B cell (primary cell): Measurements from ENCODE around the gene TINAGL1.

Source experiments
- EZH2 ChIP-seq: IDR thresholded peaks from 2 replicates; pipeline ENCODE4 v1.6.1; 2012; ENCODE audit warnings: borderline replicate concordance, low read depth, mild to moderate bottlenecking, moderate library complexity, low read length; ENCODE audit not compliant: insufficient read depth, poor library complexity, severe bottlenecking
- TF ChIP-seq, protein P1 (sequence below): fragments of 200-600 bp; IDR thresholded peaks from one replicate; pipeline ENCODE4 v1.8.0; 2022; ENCODE audit warnings: antibody characterized with exemption, mild to moderate bottlenecking

DNA sequence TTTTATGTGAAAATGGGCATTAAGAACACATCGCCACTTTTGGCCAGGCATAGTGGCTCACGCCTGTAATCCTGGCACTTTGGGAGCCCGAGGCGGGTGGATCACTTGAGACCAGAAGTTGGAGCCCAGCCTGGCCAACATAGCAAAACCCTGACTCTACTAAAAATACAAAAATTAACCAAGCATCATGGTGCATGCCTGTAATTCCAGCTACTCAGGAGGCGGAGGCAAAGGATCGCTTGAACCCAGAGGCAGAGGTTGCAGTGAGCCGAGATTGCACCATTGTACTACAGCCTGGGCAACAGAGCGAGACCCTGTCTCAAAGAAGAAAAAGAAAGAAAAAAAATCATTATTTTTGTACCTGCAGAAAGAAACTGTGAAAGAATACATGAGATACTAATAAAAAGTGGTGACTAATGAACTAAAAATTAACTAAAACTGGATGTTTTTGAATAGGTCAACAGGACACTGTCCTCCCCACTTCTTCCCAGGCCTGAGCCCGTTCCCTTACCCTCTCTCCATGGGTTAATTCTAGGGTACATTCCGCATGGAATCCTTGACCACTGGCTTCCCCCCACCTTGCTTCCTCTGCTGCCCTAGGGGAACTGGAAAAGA lies 8.3 kb upstream of the TINAGL1 start:
- TF ChIP-seq, protein P1, sequence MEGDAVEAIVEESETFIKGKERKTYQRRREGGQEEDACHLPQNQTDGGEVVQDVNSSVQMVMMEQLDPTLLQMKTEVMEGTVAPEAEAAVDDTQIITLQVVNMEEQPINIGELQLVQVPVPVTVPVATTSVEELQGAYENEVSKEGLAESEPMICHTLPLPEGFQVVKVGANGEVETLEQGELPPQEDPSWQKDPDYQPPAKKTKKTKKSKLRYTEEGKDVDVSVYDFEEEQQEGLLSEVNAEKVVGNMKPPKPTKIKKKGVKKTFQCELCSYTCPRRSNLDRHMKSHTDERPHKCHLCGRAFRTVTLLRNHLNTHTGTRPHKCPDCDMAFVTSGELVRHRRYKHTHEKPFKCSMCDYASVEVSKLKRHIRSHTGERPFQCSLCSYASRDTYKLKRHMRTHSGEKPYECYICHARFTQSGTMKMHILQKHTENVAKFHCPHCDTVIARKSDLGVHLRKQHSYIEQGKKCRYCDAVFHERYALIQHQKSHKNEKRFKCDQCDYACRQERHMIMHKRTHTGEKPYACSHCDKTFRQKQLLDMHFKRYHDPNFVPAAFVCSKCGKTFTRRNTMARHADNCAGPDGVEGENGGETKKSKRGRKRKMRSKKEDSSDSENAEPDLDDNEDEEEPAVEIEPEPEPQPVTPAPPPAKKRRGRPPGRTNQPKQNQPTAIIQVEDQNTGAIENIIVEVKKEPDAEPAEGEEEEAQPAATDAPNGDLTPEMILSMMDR, result no peak
- no peak for TF ChIP-seq EZH2
